ENCODE data around the gene TTLL8.

The TTLL8 gene

GRCh38 chr22:50008151-50009040 is 49.7 kb downstream of the TTLL8 start:
- FAIRE-seq: no peak

GRCh38 chr22:50007057-50007511 is 51.0 kb downstream of the TTLL8 start:
- DNase-seq (ENCODE audit: insufficient read length, low spot score) (no peak), FAIRE-seq (no peak)

More at GRCh38 chr22:50008151-50009040, 49.7 kb downstream of the TTLL8 start:
- no peak for DNase-seq (ENCODE audit: insufficient read length, low spot score)

DNA sequence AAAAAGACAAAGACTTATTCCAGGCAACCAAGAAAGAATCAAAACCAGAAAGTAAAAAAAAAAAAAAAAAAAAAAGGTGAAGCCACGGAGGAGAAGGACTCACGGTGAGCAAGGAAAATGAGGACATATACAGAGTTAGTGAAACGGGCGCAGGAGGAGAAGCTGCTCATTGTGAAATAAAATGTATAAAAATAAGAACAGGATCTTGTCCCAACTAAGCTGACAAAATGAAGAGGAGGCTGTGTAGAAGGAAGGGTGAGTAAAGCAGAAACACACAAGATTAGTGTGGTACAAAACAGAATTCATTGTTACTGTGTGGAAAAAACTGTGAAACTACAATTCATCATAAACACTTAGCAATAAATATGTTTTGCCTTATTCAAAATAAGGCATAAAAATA is 53.2 kb downstream of the TTLL8 start:
- no peak for DNase-seq (ENCODE audit: insufficient read length, low spot score)

GRCh38 chr22:50002791-50003190 is 55.3 kb downstream of the TTLL8 start:
- no peak for DNase-seq (ENCODE audit: insufficient read length, low spot score)
- FAIRE-seq: no peak

More for the DNA sequence above, 53.2 kb downstream of the TTLL8 start:
- no peak for FAIRE-seq

- FAIRE-seq (no peak), DNase-seq (ENCODE audit: insufficient read length, low spot score) (no peak)
These were observed 56.5 kb downstream of the TTLL8 start for GRCh38 chr22:50001388-50002231.

- DNase-seq (ENCODE audit: insufficient read length, low spot score): no peak
- no peak for FAIRE-seq
These were observed 57.3 kb downstream of the TTLL8 start for GRCh38 chr22:50000587-50001387.

- no peak for FAIRE-seq
- DNase-seq (ENCODE audit: insufficient read length, low spot score): no peak
These were observed 58.0 kb downstream of the TTLL8 start for GRCh38 chr22:49999946-50000586.

DNA sequence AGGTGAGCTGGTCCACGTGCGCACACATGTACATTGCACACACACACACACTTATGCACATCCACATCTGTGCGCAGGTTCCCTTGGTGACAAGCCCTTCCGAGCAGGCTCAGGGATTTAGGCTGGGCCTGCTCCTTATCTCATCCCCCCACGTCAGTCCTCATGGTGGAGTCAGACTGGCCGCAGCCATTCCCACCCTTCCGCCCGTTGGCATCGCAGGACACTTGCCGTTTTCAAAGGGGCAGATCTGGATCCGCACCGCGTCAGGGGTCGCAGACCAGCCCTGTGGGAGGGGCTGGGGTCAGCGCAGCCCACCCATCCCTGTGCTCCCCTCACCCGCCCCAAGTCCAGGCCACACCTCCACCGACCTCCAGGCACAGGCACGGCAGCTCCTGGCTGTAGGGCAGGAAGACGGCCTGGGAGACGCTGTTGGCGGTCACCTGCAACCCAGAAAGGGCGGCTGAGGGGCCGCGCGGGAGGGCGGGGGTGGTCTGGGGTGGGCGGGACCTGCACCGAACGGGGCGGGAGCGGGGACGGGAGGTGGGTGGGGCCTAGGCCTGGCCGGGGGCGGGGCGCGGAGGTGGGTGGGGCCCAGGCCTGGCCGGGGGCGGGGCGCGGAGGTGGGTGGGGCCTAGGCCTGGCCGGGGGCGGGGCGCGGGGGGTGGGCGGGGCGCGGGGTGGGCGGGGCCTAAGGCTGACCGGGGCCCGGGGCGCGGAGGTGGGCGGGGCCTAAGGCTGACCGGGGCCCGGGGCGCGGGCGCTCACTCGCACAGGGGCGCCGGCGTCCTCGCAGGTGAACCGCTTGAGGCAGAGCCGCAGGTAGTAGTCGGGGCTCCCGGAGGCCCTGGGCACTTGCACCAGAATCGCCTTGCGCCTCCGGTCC is 58.8 kb downstream of the TTLL8 start:
- FAIRE-seq: no peak
- no peak for DNase-seq (ENCODE audit: insufficient read length, low spot score)

DNA sequence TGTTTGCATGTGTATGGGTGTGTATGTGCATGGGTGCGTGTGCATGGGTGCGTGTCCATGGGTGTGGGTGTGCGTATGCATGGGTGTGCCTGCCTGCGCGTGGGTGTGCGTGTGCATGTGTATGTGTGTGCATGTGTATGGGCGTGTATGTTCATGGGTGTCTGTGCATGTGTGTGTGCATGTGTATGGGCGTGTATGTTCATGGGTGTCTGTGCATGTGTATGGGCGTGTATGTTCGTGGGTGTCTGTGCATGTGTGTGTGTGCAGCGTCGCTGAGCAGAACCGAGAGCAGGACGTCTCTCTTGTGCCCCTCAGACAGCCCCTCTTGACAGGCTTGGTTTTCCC is 59.4 kb downstream of the TTLL8 start:
- no peak for DNase-seq (ENCODE audit: insufficient read length, low spot score)
- peak; percentile 62 for FAIRE-seq

GRCh38 chr22:49997932-49998717 is 60.0 kb downstream of the TTLL8 start:
- DNase-seq (ENCODE audit: insufficient read length, low spot score): no peak
- FAIRE-seq: no peak

- no peak for FAIRE-seq
- DNase-seq (ENCODE audit: insufficient read length, low spot score): no peak
These were observed 60.9 kb downstream of the TTLL8 start for GRCh38 chr22:49997251-49997599.

GRCh38 chr22:49996518-49997250 is 61.4 kb downstream of the TTLL8 start:
- FAIRE-seq (no peak), DNase-seq (ENCODE audit: insufficient read length, low spot score) (no peak)

DNA sequence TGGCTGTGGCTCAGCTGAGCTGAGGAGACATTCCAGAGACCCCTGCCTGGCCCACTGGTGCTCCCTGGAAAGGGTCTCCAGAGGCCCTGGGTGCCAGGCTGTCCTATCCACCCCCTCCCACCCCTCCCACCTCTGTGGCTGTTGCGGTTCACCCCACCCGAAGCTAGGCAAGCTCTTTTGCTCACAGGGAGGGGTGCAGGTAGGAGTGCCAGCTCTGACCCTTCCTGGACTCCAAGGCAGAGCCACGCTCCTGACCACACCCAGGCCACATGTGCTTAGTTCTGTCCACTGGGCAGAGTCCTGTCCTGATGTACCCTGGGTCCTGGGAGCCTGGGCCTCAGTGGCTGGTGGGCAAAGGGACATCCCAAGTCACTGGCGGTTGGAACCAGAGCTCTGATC is 62.0 kb downstream of the TTLL8 start:
- DNase-seq (ENCODE audit: insufficient read length, low spot score) (no peak), FAIRE-seq (no peak)

DNA sequence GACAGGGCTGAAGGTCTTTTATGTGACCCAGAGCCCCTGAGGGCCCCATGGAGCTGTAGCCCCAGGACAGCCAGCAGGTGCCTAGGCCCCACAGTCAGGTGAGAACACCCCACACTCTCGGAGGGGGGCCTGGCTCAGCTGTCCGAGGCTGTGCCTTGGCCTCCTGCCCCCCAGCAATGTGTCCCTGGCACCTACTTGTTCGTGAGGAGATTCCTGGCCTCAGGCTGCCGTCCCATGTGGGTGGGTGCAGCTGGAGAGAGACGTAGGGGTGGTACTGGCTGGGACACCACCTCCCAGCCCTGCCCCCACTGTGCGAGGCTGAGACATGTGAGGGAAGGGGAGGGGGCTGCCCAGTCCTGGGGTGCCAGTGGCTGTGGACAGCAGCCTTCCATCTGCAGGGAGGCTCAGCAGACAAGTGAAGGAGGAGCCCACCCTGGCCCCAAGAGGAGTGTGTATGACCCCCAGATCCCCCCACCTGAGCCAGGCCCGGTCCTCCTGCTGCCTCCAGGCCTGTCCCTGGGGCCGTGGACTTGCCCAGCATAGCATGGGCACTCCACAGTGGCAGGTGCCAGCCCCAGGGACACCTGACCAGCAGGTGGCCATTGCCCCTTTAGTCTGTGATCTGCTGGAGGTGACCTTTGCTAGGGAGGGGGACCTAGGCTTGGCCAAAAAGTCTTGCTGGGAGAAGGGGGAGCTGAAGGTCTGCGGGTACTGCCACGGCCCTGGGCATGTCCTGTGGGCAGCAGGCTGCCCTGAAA is 62.6 kb downstream of the TTLL8 start:
- FAIRE-seq: no peak

GRCh38 chr22:49995041-49995360 is 63.1 kb downstream of the TTLL8 start:
- DNase-seq (ENCODE audit: insufficient read length, low spot score): no peak
- no peak for FAIRE-seq

More for the DNA sequence above, 62.6 kb downstream of the TTLL8 start:
- no peak for DNase-seq (ENCODE audit: insufficient read length, low spot score)

GRCh38 chr22:49994361-49995040 is 63.6 kb downstream of the TTLL8 start:
- FAIRE-seq (no peak), DNase-seq (ENCODE audit: insufficient read length, low spot score) (no peak)

Measured in HTR-8/SVneo (cell line).